GM21367 (cell line): ENCODE results near the gene RAC2.

Experiments used
- ATAC-seq: cut with Tn5 transposase; IDR thresholded peaks from one replicate; pipeline ENCODE4 v1.9.1; 2021; ENCODE audit not compliant: unreplicated experiment

RAC2 gene

DNA sequence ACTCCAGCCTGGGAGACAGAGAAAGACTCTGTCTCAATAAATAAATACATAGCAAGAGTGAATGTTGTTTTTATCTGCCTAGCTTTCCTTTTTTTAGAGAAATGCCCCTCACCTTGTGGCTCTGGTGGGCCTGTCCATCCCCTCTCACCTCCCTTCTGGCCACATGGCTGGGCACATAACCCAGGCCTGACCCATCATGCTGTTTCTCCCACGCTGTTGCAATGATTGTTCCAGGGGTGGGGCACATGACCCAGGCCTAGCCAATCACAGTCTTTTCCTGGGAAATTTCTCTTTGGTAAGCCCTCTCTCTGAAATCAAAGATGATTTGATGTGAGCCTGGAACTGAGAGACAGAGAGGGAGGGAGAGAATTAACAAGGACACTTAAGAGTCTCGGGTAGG, 32.7 kb upstream of the RAC2 start:
- no peak for ATAC-seq

DNA sequence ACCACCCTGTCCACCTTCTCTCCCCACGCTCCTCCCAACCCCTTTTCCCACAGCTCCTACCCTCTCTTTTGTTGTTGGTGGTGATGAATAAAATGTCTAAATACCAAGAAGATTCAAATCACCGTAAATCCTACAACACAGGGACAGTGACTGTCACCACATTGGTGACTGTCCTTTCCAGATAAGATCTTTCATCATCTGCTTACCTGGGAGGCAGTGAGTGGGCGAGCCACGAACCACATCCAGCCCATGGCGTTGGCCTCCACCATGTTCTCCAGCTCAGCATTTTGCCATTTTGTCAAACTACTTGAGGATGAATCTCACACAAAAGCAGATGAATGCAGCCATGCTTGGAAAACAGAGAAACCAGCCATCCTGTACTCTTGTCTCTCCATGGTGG, 31.6 kb upstream of the RAC2 start:
- ATAC-seq: no peak

- ATAC-seq: no peak
Observed at GRCh38 chr22:37275134-37275533, 31.1 kb upstream of the RAC2 start.

DNA sequence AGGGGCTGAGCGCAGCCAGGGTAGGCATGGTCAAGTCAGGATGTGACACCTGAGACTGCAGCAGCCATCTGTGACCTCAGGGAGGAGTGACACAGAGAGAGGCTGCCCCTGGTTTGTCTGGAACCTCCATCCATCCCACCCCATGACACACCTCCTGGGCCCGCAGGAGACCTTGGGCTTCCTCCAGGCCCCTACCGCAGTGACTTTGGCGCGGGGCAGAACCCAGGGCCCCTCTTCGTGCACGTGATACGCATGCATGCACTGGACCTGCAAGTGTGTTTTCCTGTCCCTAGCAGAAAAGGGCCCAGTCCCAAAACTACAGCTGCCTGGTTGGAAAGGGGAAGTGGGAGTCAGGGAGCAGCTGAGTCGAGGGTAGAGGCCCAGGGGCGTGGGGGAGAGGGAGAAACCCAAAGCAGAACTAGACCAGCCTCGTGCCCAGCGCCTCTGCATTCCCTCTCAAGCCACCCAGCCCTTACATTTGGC, 30.4 kb upstream of the RAC2 start:
- ATAC-seq: no peak

- ATAC-seq: no peak
Observed at GRCh38 chr22:37273846-37274225, 29.8 kb upstream of the RAC2 start.

DNA sequence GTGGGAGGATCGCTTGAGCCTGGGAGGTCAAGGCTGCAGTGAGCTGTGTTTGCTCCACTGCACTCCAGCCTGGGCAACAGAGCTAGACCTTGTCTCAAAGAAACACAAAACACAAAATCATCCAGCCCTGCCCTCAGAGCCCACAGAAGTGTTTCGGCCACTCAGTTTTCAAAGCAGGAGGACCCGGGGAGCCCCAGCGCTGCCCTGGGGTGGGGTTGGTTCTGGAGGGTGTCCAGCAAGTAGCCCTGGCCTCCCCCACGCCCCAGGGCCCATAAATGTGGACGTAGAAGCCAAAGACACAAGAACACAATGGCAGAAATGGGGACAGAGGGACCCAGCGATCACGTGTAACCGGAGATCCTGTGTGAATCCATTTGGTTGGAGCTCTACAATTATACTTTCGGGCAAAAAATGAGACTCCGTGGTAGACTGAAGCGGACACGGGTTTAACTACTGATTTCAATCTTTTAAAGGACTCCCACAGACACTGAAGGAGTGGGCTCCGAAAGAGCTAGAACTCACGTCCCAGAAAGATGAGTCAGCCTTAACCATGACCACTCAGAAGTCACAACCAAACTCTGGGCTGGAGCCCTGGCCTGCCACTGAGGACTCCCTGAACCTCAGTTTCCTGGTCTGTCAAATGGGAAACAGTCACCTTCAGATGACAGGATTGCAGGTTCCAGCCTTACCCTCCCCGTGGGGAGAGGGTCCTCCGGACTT, 29.2 kb upstream of the RAC2 start:
- no peak for ATAC-seq

- no peak for ATAC-seq
Observed at GRCh38 chr22:37270928-37271650, 27.0 kb upstream of the RAC2 start.

- no peak for ATAC-seq
Observed at GRCh38 chr22:37269936-37270678, 26.0 kb upstream of the RAC2 start.

GRCh38 chr22:37267661-37268413, 23.8 kb upstream of the RAC2 start:
- no peak for ATAC-seq

- no peak for ATAC-seq
Observed at GRCh38 chr22:37267135-37267587, 23.1 kb upstream of the RAC2 start.

DNA sequence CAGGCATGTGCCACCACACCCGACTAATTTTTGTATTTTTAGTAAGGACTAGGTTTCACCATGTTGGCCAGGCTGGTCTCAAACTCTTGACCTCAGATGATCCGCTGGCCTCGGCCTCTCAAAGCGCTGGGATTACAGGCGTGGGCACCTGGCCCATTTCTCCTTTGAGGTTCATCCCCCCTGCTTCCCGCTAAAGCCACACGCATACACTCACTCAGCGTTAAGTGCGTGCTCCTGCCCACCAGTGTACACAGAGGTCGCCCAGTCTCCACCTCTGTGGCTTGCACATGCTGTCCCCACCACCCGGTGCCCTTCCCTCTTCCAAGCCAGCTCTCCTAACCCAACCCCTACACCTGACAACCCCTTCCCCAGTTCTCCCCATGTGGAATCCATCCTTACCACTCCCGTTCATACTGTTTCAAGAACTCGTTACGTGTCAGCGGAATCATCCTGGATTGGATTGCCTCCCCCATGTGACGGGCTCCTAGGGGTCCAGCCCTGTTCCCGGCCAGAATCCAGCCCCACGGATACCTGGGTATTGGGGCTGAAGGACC, 22.6 kb upstream of the RAC2 start:
- ATAC-seq: no peak

GRCh38 chr22:37263966-37264887, 20.2 kb upstream of the RAC2 start:
- ATAC-seq: no peak

DNA sequence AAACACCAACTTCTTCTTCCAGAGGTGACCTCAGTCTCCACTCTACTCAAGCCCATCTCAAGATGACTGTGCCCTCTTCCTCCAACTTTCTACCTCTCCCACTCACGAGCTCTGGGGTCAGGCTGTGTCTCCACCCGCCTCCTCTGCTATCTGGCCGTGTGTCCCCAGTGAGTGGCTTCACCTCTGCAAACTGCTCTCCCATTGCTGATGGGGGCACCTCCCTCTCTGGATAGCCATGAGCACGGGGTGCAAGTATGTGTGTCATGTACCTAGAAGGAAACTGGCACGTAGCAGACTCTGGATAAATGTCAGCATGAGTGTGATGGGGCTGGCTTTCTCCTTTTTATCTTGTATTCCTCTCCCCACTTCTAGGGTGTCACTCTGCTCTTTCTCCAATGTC, 18.3 kb upstream of the RAC2 start:
- no peak for ATAC-seq

- ATAC-seq: no peak
Observed at GRCh38 chr22:37260901-37261336, 16.9 kb upstream of the RAC2 start.

GRCh38 chr22:37260155-37260795, 16.2 kb upstream of the RAC2 start:
- ATAC-seq: no peak

GRCh38 chr22:37259540-37260029, 15.5 kb upstream of the RAC2 start:
- ATAC-seq: no peak

DNA sequence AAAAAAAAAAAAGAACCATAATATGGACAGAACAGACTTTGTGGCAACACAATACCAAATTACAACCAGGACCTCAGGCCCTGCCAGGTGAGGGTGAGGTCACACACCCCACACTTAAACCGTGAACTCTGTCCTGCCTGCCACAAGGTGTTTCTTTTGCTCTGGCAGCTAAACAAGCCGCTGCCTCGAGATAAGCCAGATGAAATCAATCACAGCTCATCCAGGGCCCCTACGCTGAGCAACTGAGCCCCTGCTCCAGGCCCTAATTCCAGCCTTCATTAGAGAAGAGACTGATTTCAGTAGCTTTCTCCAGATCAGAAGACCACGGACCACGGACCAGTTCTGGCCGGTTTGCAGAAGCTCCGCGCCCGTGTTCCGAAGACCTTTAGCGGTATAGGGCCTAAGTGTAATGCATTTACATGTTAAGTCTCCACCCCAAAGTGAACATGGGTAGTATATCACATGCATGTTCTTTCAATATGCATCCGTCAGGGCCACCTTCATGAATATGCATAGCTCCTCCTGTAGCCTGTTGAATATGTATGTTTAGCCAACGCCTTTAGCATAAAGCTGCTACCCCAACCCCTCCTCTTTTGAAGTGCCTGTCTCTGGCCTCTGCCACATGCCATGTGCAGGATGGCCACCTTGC, 14.8 kb upstream of the RAC2 start:
- ATAC-seq: no peak

DNA sequence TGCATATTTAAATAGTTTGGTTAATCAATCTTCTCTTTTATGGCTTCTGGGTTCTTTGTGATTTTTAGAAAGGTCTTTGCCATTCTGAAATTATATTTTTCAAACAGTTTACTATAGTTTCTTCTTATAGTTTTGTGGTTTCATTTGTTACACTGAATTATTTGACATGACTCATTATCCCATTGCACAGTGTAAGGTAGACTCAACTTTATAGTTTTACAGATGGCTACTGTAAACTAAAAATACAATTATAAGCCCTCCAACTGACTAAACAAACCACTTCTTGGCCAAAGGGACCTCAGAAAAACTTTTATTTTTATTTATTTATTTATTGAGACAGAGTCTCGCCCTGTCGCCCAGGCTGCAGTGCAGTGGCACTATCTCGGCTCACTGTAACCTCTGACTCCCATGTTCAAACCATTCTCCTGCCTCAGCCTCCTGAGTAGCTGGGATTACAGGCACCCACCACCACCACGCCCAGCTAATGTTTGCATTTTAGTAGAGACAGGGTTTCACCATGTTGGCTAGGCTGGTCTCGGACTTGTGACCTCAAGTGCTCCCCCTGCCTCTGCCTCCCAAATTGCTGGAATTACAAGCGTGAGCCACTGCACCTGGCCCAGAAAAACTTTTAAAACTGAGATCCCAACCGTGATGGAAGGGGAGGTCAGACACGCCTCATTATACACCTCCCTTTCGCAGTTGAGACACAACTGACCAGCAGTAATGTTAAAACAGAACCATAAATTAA, 14.1 kb upstream of the RAC2 start:
- ATAC-seq: no peak
